NCI-H2227 (cell line): Measurements from ENCODE around the gene RNF182.

Experiments
- DNase-seq: peaks from one replicate; lab custom pipeline; 2025; ENCODE audit not compliant: unreplicated experiment; lab: John Stamatoyannopoulos, UW

Gene RNF182

GRCh38 chr6:14028631-14029030 lies 103.9 kb downstream of the RNF182 start:
- DNase-seq: no peak

GRCh38 chr6:14029605-14030004 lies 104.9 kb downstream of the RNF182 start:
- DNase-seq: no peak
